ENCODE results near the gene RAI1.

Gene RAI1

GRCh38 chr17:17736205-17737183 lies 55.2 kb downstream of the RAI1 start:
- no peak for DNase-seq (ENCODE audit: low read depth)

GRCh38 chr17:17737961-17738894 lies 57.0 kb downstream of the RAI1 start:
- DNase-seq (ENCODE audit: low read depth), result no peak

GRCh38 chr17:17738901-17739300 lies 57.6 kb downstream of the RAI1 start:
- DNase-seq (ENCODE audit: low read depth), result no peak

GRCh38 chr17:17739388-17740066 lies 58.3 kb downstream of the RAI1 start:
- DNase-seq (ENCODE audit: low read depth), result peak; percentile 46

GRCh38 chr17:17740615-17741348 lies 59.5 kb downstream of the RAI1 start:
- DNase-seq (ENCODE audit: low read depth), result no peak

GRCh38 chr17:17741349-17742023 lies 60.2 kb downstream of the RAI1 start:
- peak; percentile 19 for DNase-seq (ENCODE audit: low read depth)

GRCh38 chr17:17742133-17742621 lies 60.9 kb downstream of the RAI1 start:
- DNase-seq (ENCODE audit: low read depth), result no peak

GRCh38 chr17:17742688-17743390 lies 61.6 kb downstream of the RAI1 start:
- DNase-seq (ENCODE audit: low read depth), result no peak

- no peak for DNase-seq (ENCODE audit: low read depth)
Observed at GRCh38 chr17:17743391-17744112, 62.3 kb downstream of the RAI1 start.

GRCh38 chr17:17744116-17744515 lies 62.9 kb downstream of the RAI1 start:
- no peak for DNase-seq (ENCODE audit: low read depth)

GRCh38 chr17:17745476-17746455 lies 64.5 kb downstream of the RAI1 start:
- DNase-seq (ENCODE audit: low read depth), result no peak

GRCh38 chr17:17748179-17748578 lies 66.9 kb downstream of the RAI1 start:
- no peak for DNase-seq (ENCODE audit: low read depth)

- DNase-seq (ENCODE audit: low read depth), result no peak
Observed at GRCh38 chr17:17748604-17749003, 67.3 kb downstream of the RAI1 start.

GRCh38 chr17:17749025-17749772 lies 67.9 kb downstream of the RAI1 start:
- no peak for DNase-seq (ENCODE audit: low read depth)

- DNase-seq (ENCODE audit: low read depth), result peak; percentile 25
Observed at GRCh38 chr17:17749921-17750320, 68.7 kb downstream of the RAI1 start.

- DNase-seq (ENCODE audit: low read depth), result no peak
Observed at GRCh38 chr17:17750881-17751280, 69.6 kb downstream of the RAI1 start.

- DNase-seq (ENCODE audit: low read depth), result no peak
Observed at GRCh38 chr17:17751489-17752088, 70.3 kb downstream of the RAI1 start.

Data from fibroblast of gingiva (primary cell).